ENCODE results near the gene SLC2A13. TPM values are rescaled to one million over a fixed set of nuclear protein-coding genes. Genes with fewer than 3 reads are reported as not detected.

SLC2A13 gene
- total and polyA plus RNA-seq, 4 donors = 1.9 to 20.2 (median 6.9) TPM

GRCh38 chr12:39816671-39817185 is 289.2 kb downstream of the SLC2A13 start:
- H3K27ac ChIP-seq (ENCODE audit: low read depth in 1 of 2, low read length in 2 of 2) = no peak overlapping the region
- no peaks in the 10 kb centered on the region for H3K9me3 ChIP-seq (ENCODE audit: control insufficient read depth in 4 of 4, low read length in 3 of 4)
- no peaks in the 10 kb centered on the region for H3K36me3 ChIP-seq (ENCODE audit: control insufficient read depth in 4 of 4, insufficient read depth in 3 of 4, low read depth in 1 of 4, low read length in 3 of 4)
- H3K4me1 ChIP-seq (ENCODE audit: control insufficient read depth in 4 of 4, insufficient read depth in 4 of 4, low read length in 3 of 4) = no peaks in the 10 kb centered on the region
- no peak overlapping the region for H3K4me3 ChIP-seq (ENCODE audit: low read depth in 1 of 3, low read length in 3 of 3)
- TF ChIP-seq EGR1 (IDR thresholded peaks at IDR 0.05; ENCODE audit: low read depth in 2 of 2) = no peak
- TF ChIP-seq, protein P1, sequence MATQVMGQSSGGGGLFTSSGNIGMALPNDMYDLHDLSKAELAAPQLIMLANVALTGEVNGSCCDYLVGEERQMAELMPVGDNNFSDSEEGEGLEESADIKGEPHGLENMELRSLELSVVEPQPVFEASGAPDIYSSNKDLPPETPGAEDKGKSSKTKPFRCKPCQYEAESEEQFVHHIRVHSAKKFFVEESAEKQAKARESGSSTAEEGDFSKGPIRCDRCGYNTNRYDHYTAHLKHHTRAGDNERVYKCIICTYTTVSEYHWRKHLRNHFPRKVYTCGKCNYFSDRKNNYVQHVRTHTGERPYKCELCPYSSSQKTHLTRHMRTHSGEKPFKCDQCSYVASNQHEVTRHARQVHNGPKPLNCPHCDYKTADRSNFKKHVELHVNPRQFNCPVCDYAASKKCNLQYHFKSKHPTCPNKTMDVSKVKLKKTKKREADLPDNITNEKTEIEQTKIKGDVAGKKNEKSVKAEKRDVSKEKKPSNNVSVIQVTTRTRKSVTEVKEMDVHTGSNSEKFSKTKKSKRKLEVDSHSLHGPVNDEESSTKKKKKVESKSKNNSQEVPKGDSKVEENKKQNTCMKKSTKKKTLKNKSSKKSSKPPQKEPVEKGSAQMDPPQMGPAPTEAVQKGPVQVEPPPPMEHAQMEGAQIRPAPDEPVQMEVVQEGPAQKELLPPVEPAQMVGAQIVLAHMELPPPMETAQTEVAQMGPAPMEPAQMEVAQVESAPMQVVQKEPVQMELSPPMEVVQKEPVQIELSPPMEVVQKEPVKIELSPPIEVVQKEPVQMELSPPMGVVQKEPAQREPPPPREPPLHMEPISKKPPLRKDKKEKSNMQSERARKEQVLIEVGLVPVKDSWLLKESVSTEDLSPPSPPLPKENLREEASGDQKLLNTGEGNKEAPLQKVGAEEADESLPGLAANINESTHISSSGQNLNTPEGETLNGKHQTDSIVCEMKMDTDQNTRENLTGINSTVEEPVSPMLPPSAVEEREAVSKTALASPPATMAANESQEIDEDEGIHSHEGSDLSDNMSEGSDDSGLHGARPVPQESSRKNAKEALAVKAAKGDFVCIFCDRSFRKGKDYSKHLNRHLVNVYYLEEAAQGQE (IDR thresholded peaks at IDR 0.05) = no peak
- no peaks in the 10 kb centered on the region for H3K27me3 ChIP-seq (ENCODE audit: control insufficient read depth in 4 of 4, insufficient read depth in 4 of 4, low read length in 3 of 4)
- DNase-seq (ENCODE audit: low spot score) = no peak
- no peak overlapping the region for H3K9ac ChIP-seq (ENCODE audit: low read depth in 1 of 2, low read length in 2 of 2)

DNA sequence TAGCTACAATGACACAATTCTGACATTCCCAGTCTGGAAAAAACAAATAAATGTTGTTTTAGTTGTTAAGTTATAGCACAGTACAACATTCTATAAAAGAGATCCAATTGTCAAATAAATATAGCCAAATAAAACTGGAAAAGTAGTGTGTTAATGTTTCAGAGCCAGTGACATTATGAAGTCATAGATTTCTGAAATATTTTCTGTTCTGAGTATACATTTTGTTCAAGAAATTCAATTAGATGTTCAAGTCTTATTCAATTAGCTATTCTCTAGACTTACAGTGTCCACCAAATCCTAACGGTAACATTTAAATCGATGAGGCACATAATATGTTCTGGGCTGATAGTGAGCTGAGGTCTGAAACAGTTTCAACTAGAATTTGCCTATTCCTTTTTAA is 290.1 kb downstream of the SLC2A13 start:
- no peak overlapping the region for H3K9ac ChIP-seq (ENCODE audit: low read depth in 1 of 2, low read length in 2 of 2)
- TF ChIP-seq, protein P1 (IDR thresholded peaks at IDR 0.05) = no peak
- TF ChIP-seq ATF3 (IDR thresholded peaks at IDR 0.05) (no peak), NR2F2 (IDR thresholded peaks at IDR 0.05) (no peak), JUND (IDR thresholded peaks at IDR 0.05) (no peak), EGR1 (IDR thresholded peaks at IDR 0.05; ENCODE audit: low read depth in 2 of 2) (no peak), TAF1 (conservative IDR thresholded peaks at IDR 0.05) (no peak)
- H3K27ac ChIP-seq (ENCODE audit: low read depth in 1 of 2, low read length in 2 of 2) = no peak overlapping the region
- H3K27me3 ChIP-seq (ENCODE audit: control insufficient read depth in 4 of 4, insufficient read depth in 4 of 4, low read length in 3 of 4) = no peaks in the 10 kb centered on the region
- H3K36me3 ChIP-seq (ENCODE audit: control insufficient read depth in 4 of 4, insufficient read depth in 3 of 4, low read depth in 1 of 4, low read length in 3 of 4) = no peaks in the 10 kb centered on the region
- DNase-seq (ENCODE audit: low spot score) = no peak
- WGBS = 96% methylated on average over 2 of the region's 2 CpGs
- H3K4me3 ChIP-seq (ENCODE audit: low read depth in 1 of 3, low read length in 3 of 3) = no peak overlapping the region
- H3K9me3 ChIP-seq (ENCODE audit: control insufficient read depth in 4 of 4, low read length in 3 of 4) = peaks cover 0 to 1% (median 0%) of the 10 kb centered on the region in 4 donors
- no peaks in the 10 kb centered on the region for H3K4me1 ChIP-seq (ENCODE audit: control insufficient read depth in 4 of 4, insufficient read depth in 4 of 4, low read length in 3 of 4)

DNA sequence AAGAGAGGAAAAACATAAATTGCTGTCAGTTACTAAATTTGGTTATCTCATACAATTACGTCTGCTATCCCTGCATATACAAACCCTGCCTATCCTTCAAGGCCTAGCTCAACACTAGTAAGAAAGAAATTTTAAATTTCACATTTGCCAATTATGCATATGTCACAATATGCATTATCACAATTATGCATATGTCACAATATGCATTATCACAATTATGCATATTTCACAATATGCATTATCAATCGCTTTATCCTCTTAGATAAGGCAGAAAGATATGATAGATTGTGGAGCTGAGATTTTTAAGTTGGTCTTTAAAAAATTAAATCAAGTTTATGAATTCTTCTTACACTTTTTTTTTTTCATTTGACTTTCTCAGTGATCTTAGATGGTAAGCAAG is 291.3 kb downstream of the SLC2A13 start:
- DNase-seq (ENCODE audit: low spot score) = no peak
- Histone ChIP-seq H3K36me3 (ENCODE audit: control insufficient read depth in 4 of 4, insufficient read depth in 3 of 4, low read depth in 1 of 4, low read length in 3 of 4) (no peaks in the 10 kb centered on the region), H3K4me3 (ENCODE audit: low read depth in 1 of 3, low read length in 3 of 3) (no peak overlapping the region), H3K27me3 (ENCODE audit: control insufficient read depth in 4 of 4, insufficient read depth in 4 of 4, low read length in 3 of 4) (no peaks in the 10 kb centered on the region), H3K9me3 (ENCODE audit: control insufficient read depth in 4 of 4, low read length in 3 of 4) (peaks cover 0 to 3% (median 0%) of the 10 kb centered on the region in 4 donors), H3K27ac (ENCODE audit: low read depth in 1 of 2, low read length in 2 of 2) (no peak overlapping the region), H3K4me1 (ENCODE audit: control insufficient read depth in 4 of 4, insufficient read depth in 4 of 4, low read length in 3 of 4) (no peaks in the 10 kb centered on the region), H3K9ac (ENCODE audit: low read depth in 1 of 2, low read length in 2 of 2) (no peak overlapping the region)
- 49% methylated on average over 2 of the region's 2 CpGs for WGBS
- TF ChIP-seq JUND (IDR thresholded peaks at IDR 0.05) (no peak), ZBTB33 (IDR thresholded peaks at IDR 0.05) (no peak), YY1 (IDR thresholded peaks at IDR 0.05) (no peak), SP1 (IDR thresholded peaks at IDR 0.05) (no peak)
